GM19043 (cell line): ENCODE results near the gene SLC19A3.
"Not testable (repeated sequence)": the region's sequence is repeated elsewhere in the genome, so short reads cannot be mapped to it uniquely, and the experiment has no call there.

ENCODE experiments used
- ATAC-seq: cut with Tn5 transposase; IDR thresholded peaks from one replicate; pipeline ENCODE4 v1.9.1; 2021; ENCODE audit warnings: low read depth; ENCODE audit not compliant: unreplicated experiment

The SLC19A3 gene

DNA sequence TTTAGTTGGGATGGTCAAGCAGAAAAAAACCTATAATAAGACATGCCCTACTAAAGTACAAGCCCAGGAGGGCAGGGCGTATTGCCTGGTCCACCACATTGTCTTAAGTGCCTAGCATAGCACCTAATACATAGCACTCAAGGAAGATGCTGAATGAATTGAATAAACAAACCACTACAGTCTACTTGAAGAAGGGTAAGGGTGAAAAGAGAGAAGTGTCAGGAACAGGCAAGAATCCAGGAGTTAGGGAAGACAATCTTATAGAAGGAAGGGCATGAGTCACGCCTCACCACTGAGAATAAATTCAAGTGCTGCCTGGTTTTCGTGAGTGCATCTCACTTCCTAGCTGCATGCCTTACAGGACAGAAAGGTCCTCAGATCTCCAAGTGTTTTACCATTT is 13.9 kb downstream of the SLC19A3 start:
- ATAC-seq: no peak

DNA sequence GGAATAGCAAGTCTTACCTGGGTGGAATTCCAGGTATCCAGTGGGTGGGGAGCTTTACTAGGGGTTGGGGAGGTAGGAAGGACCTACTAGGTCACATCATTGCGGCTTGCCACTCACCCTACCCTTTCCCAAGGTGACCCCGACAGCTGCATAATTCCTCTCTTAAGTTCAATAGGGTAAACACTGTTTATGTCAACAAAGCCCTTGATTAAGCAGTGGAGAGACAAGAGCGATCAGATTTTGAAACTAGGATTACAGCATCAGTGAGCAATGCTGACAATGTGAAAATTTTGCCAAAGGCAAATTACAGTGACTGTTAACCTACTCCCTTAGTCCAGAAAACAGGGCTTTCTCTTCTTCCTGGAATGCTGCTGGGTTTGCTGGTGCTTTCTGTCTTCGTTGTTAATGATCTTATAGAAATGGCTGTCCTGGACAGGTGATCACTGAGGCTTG is 14.5 kb downstream of the SLC19A3 start:
- no peak for ATAC-seq

DNA sequence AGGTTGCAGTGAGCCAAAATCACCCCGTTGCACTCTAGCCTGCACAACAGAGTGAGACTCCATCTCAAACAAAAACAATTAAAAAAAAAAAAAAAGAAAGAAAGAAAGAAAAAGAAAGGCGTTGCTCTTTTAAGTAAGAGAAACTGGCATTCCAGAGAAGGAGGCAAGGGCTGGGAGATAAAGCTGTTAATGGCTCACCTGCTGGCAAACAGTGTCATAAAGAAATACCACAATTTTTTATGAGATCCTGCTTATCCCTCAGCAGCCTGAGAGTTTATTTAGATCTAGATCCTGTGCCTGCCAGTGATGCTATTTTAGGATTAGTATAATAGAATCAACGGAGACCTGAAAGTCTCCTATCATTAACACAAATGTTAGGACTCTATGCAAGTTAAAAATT is 16.3 kb downstream of the SLC19A3 start:
- ATAC-seq: no peak

DNA sequence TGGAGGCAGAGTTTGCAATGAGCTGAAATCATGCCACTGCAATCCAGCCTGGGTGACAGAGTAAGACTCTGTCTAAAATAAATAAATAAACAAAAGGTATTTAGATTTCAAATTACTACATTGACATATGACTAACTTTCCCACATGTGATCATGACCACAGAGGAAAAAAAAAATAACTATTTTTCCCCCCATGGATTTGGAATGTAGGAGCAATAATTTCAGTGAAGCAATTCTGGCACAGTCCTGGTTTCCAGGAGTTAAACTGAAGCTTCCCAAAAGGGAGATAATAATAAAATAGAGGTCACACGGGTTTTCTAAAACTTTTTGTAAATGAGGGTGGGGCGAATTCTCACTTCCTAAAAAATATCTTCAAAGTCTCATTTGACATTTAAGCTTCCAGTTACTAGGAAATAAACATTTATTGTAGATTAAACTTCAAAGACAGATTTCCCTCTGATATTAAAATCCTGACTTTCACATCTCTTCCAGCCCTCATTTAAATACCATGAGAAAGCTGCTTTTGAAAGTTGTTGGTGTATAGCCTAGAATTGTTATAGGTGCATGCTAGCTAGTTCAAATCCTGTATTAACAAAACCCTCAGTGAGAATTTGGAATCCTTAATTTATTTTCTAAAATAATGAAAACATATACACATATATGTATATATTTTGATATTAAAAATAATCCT is 20.7 kb downstream of the SLC19A3 start:
- no peak for ATAC-seq

DNA sequence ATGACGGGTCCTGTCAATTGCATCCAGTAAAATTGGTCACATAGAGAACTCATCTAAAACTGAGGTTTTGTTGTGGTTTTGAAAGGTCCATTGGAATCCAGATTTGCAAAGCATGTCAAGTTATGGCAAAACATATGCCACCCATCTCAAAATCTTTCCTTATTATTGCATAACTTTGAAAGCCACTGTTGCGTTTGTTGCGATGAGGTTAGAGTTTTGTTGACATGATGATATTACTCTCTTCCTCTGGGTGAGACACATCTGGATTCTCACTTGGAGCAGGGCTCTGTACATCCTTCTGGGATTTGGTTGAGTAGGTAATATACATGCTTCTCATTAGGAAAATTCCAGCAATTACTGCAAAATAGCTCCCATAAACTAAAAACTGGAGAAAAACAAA is 30.6 kb downstream of the SLC19A3 start:
- no peak for ATAC-seq

DNA sequence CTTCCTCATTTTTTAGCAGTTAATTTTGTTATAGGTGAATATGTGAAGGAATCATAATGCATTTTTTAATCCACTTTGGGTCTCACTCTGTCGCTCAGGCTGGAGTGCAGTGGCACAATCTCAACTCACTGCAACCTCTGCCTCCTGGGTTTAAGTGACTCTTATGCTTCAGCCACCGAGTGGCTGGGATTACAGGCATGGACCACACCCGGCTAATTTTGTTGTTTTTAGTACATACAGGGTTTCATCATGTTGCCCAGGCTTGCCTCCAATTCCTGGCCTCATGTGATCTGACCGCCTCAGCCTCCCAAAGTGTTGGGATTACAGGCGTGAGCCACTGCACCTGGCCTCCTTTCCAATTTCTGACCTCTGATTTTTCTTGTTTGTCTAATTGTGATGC is 33.6 kb downstream of the SLC19A3 start:
- ATAC-seq: no peak

DNA sequence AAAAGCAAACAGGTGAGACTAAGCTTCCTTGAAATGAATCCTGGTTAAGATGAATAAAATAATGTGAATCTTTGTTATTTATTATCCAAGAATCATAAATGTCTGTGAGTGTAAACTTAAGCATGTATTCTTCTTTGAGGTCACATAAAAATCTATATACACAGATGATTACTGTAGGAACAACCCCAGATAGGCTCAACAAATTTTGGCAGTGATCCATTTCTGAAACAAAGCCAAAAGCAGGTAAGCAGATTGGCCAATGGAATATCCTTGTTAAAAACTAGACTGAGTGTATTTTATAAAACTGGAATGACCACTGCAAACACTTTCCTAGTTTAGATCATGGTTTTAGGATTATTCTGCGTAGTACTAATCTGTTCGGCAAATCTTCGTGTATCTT is 39.9 kb downstream of the SLC19A3 start:
- ATAC-seq: no peak

DNA sequence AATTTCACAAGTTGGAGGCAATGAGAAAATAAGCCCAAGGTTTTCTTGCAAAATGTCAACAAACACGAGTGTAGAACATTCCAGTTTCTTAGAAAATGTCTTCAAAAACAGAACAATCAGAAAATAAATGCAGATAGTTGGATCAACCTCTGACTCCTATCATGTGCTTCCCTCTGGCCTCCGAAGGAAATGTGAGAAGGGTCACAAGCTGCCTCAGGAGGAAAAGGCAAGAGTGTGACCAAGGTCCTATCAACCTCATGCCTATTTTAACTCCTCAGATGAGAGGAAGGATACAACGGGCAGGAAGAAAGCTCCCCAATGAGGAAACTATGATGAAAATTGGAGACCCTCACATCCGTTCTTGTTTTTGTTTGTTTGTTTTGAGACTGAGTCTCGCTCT is 43.3 kb downstream of the SLC19A3 start:
- ATAC-seq: no peak

DNA sequence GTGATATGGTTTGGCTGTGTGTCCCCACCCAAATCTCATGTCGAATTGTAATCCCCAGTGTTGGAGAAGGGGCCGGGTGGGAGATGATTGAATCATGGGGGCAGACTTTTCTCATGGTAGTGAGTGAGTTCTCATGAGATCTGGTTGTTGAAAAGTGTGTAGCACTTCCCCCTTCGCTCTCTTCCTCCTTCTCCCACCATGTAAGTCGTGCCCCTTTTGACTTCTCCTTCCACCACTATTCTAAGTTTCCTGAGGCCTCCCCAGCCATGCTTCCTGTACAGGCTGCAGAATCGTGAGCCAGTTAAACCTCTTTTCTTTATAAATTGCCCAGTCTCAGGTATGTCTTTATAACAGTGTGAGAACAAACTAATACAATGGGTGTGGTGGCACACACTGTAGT is 44.2 kb downstream of the SLC19A3 start:
- ATAC-seq: not testable (repeated sequence)

DNA sequence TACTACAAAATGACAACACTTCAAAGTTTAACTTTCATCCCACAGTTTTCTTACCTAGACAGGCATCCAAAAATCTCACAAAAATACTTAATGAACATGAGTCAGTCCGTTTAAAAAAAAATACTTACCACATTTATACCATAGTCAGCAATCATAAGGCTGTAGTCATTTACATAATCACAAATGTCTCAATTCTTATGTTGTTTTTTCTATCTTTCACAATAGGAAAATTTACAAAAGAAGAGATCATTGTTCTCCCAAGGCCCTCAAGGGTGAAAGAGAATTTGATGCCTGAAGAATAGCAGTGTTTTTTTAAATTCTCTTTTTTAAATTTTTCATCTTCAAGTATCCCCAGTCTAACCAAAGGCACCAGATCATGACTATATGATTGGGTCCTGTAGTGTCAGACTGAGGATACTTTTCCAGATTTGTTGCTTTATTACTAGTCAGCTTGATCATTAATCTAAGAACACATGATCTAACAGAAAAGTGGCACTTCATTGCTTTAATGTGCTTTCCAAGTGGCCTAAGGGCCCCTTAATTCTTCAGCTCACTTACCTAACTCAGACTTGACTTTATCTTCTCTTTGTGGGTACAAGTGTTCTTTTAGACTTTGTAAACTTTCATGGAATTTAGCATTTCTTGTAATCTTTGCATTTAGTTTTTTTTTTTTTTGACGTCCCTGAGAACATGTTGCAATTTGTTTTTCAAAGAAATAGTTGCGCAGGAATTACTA is 46.5 kb downstream of the SLC19A3 start:
- no peak for ATAC-seq

DNA sequence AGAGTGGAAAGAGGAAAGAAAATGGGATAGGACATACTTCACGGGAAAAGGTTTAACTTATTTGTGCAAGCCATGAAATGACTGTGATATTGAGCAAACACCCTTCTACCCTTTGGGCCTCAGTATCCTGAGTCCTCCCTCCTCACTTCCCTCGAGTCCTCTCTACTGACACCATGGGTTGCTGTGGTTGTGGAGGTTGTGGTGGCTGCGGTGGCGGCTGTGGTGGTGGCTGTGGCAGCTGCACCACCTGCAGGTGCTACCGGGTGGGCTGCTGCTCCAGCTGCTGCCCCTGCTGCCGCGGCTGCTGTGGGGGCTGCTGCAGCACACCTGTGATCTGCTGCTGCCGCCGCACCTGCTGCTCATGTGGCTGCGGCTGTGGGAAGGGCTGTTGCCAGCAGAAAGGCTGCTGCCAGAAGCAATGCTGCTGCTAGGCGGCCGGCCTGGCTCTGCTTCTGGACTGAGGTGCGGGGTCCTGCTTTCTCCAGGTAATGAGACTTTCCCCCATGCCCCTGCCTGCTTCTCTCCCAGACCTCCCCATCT is 51.1 kb downstream of the SLC19A3 start, which contains the start of gene SCYGR5:
Gene SCYGR5, plus strand, starts transcription at position 174 of the 540 bp plus-strand sequence. Its CDS starts 0 bp downstream, at position 174.
- ATAC-seq: not testable (repeated sequence)

DNA sequence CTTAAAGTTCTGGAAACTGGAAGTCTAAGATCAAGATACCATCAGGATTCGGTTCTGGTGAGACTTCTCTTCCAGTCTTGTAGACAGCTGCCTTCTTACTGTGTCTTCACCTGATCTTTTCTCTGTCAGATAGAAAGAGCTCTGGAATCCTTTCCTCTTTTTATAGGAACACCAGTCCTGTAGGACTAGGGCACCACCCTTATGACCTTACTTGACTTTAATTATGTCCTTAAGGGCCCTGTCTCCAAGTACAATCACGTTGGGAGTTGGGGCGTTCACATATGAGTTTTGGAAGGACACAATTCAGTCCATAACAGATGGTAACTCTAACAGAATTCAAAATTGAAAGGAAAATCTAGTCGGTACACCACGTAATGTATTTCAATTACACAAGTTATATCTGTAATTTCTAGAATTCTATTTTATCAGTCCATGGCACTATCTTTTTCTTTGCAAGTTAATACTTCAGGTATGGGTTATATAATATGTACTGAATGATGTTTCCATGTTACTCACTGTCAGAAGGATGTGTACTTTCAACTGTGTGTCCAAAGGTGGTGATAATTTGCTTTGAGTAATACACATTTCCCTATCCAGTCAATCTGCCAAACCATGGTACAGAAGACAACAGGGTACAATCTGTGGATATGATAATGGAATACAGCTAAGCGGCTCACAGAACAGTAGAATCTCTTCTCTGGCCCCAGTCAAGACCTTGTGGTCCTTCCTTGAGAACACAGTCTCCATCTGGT is 52.5 kb downstream of the SLC19A3 start:
- no peak for ATAC-seq

DNA sequence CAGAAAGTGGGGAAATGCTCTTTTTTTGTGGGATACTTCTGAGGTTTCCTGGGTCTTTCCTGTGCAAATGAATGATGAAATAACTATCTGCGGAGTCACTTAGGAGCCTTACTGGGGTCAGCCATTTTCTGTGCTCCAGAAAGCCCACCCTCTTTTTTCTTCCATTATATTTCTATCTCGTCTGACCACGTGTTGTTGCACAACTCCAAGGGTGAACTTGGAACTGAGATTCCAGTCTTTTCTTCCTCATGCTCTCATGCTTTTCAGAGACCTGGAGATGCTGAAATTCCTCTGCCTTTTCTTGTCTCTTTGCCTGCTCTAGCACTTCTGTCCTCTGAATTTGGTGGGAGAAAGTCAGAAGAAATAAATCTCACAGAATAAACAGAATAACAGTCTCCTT is 56.0 kb downstream of the SLC19A3 start:
- no peak for ATAC-seq

DNA sequence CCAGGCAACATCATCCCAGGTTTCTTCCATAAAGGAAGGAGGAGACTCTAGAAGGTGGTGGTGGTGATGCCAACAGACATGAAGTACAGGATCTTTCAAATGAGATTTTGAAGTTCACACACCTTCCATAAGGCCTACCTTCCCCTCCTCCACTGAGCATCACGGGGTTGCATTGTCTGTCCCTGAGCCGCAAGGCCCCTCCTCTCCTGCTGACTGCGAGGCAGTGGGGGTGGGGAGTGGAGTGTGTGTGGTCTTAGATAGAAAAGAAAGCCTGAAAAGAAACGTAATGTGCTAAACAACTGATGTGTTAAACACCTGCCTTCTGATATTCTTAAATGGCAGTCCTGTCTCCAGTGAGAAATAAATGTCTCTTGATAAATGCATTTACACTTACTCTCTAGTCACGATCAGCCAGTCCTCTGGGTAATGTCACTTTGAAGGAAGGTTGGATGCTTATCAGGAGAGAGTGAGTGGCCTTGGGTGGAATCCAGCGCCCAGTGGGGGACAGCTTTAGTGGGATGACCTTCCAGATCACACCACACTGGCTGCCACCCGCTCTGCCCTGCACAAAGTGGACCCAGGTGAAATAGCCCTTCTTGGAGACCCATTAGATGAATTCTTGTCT is 56.7 kb downstream of the SLC19A3 start:
- no peak for ATAC-seq

DNA sequence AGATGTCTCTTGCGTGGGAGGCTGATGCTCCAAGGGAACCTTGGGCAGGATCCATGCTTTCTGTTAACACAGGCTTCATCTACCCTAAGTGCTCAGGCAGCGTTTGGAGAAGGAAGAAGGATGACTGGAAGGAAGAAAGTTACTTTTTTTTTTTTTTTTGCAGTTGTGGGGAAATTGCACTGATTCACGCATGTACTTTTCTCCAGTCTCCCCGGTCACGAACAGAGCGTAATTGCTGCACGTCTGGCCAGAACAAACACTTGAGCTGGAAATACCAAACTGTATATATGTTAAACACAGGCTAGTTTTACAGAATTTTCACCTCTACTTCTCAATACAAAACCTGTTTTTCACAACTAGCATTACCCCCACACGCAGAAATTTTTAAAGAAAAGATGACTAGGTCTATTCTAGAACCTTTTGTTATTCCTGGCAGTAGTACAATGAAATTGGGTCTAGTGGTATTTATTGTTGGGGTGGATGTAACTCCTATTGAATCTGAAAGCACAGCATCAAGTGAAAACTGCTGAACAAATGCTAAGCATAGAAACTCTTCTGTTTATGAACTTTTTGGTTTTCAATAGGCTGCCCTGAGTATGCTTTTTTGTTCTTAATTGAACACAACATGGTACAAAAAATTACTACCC is 60.5 kb downstream of the SLC19A3 start:
- no peak for ATAC-seq

DNA sequence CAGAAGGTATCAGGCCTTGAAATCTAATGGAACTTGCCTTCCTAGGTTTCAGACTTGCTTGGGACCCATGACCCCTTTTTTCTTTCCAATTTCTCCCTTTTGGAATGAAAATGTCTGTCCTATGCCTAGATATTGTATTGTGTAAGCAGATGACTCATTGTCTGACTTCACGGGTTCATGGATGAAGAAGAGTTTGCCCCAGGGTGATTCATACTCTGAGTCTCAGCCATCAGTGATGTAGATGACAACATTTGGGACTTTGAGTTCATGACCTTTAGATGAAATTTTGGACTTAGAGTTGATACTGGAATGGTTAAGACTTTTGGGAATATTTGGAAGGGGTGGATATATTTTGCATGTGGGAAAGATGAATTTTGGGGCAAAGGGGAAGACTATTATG is 62.4 kb downstream of the SLC19A3 start:
- no peak for ATAC-seq

DNA sequence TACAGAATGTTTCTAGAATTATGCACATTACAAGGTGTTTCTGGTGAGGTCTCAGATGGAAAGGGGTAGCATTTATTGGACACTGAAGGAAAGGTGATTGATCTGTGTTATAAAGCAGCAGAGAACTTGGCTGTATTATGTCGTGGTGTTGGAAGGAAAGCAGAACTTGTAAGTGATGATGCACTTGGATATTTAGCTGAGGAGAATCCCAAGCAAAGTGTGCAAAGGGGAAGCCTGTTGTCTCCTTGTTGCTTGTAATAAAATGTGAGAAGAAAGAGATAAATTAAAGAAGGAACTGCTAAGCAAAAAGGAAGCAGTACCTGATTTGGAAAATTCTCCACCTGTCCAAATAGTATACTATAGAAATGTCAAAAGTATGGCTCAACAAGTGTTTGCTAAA is 63.4 kb downstream of the SLC19A3 start:
- no peak for ATAC-seq

DNA sequence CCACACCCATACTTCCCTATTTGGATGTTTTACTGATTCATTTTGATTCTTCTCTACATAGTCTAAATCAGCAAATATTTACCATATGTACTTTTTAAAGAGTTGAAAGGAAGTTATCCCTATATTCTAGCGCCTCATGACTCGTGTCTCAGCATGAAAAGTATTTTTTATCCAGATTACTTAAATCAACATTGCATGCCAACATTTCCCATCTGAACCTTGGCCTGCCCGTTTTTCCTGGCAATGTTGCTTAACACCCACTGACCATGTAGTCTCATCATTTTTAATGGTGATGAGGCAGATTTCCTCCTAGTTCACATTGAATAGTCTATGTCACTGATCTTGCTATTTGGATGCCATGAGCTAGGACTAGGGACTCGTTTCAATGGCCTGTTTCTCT is 64.4 kb downstream of the SLC19A3 start:
- no peak for ATAC-seq

DNA sequence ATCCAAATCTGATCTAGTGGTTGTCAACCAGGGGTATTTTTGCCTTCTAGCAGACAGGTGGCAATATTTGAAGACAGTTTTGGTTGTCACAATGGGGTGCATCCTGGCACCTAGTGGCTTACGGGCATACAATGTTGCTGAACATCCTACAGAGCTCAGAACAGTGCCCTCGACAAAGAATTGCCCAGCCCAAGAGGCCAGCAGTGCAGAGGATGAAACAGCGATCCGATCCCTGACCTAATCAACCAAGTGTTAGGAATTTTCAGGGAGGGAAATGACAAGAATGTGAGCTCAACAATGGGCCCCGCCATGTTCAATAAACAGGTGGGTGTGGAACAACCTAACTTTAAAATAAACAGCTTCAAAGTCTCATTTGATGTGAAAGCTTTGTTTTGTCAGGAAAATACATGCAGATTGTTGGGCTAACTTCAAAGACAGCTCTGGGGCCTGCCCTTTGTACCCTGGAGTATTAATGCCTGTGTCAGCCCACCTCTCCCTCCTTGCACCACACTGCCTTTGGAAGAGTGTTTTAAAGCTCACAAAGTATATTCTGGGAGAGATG is 73.8 kb downstream of the SLC19A3 start:
- no peak for ATAC-seq

DNA sequence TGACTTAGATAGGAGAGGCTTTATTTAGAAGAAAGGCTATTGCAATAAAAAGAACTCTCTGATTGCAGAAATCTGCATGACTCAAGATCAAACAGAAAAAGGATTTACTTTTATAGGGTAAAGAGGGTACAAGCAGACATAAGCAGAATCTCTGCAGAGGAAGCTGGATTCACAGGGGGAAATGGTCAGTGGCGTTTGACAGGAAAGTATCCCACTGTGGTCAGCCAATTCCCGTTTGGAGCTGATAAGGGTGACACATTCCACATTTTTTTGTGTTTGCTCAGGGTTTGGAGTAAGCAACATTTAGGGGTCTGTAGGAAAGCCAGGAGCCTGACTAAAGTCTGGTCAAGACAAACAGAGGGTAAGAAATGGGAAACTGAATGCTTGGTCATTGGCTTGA is 75.2 kb downstream of the SLC19A3 start:
- ATAC-seq: no peak
